ENCODE results near the gene HCRTR1.

GRCh38 chr1:31648190-31648589, 30.7 kb downstream of the HCRTR1 start:
- TF ChIP-seq EZH2 (IDR thresholded peaks at IDR 0.05; ENCODE audit: borderline replicate concordance, insufficient read depth, low read depth, low read length, poor library complexity, severe bottlenecking) = no peak
- no peak for TF ChIP-seq CTCF (IDR thresholded peaks at IDR 0.05)

Data from B cell (primary cell).